B cell (primary cell): Measurements from ENCODE around the gene GRK3. TPM values are rescaled to one million over a fixed set of nuclear protein-coding genes. Genes with fewer than 3 reads are reported as not detected.
"Not testable (repeated sequence)": the region's sequence is repeated elsewhere in the genome, so short reads cannot be mapped to it uniquely, and the experiment has no call there.

Experiments
- ATAC-seq: fragments of 200-7000 bp; cut with Tn5 transposase; one replicate; pipeline ENCODE4 v1.10.0; 2021; ENCODE audit warnings: low read depth, mild to moderate bottlenecking, moderate number of reproducible peaks, moderate library complexity
- CTCF ChIA-PET: fragments of 350-600 bp; sonication (Branson Sonifier 250); formaldehyde crosslinking; loops from one replicate; lab custom pipeline; 2021; ENCODE audit warnings: antibody characterized with exemption, inconsistent platforms; lab: Charles Lee
- POLR2A ChIA-PET: fragments of 350-600 bp; sonication (Branson Sonifier 250); formaldehyde crosslinking; loops from one replicate; lab custom pipeline; 2021; ENCODE audit warnings: antibody characterized with exemption; lab: Charles Lee
- DNase-seq: peaks from one replicate; pipeline ENCODE4 v3.0.0; 2013
- H2AFZ ChIP-seq: 2 replicates; pipeline ENCODE4 v1.6.1; 2012; ENCODE audit warnings: mild to moderate bottlenecking, low read depth, low read length; ENCODE audit not compliant: insufficient read depth, poor library complexity, severe bottlenecking
- H3K27ac ChIP-seq, 2 donors: 1 replicate in 1 of 2; 2 replicates in 1 of 2; pipeline ENCODE4 v1.5.1; 2012 to 2013; ENCODE audit warnings: low read length in 2 of 2, mild to moderate bottlenecking in 2 of 2, moderate library complexity in 1 of 2
- H3K27me3 ChIP-seq, 4 experiments: fragments of 200-600 bp in 1 of 4; sonication (generic) in 1 of 4; replicated peaks in 1 of 4; 1 replicate in 2 of 4; 2 replicates in 2 of 4; pipeline versions ENCODE4 v1.6.1 to v1.7.0; 2013 to 2016; ENCODE audit warnings: low read length in 3 of 4, mild to moderate bottlenecking in 2 of 4, mixed read lengths in 1 of 4, moderate library complexity in 1 of 4; ENCODE audit not compliant: insufficient read depth in 4 of 4, control insufficient read depth in 3 of 4; ENCODE audit errors: control extremely low read depth in 1 of 4
- H3K36me3 ChIP-seq, 2 experiments: replicated peaks in 1 of 2; 1 replicate in 1 of 2; 2 replicates in 1 of 2; pipeline versions ENCODE4 v1.6.1 to v1.7.1; 2013; ENCODE audit warnings: low read length in 1 of 2; ENCODE audit not compliant: insufficient read depth in 2 of 2, control insufficient read depth in 1 of 2; ENCODE audit errors: control extremely low read depth in 1 of 2, extremely low read depth in 1 of 2
- H3K4me1 ChIP-seq, 2 donors: fragments of 200-600 bp in 1 of 2; sonication (generic) in 1 of 2; 1 replicate in 1 of 2; 2 replicates in 1 of 2; pipeline versions ENCODE4 v1.5.1 to v1.6.1; 2013 to 2017; ENCODE audit warnings: low read length in 2 of 2; ENCODE audit not compliant: control insufficient read depth in 2 of 2, insufficient read depth in 2 of 2
- H3K4me2 ChIP-seq: replicated peaks from 2 replicates; pipeline ENCODE3; 2012; ENCODE audit warnings: mild to moderate bottlenecking, low read depth, low read length; ENCODE audit not compliant: poor library complexity, severe bottlenecking
- H3K4me3 ChIP-seq, 5 experiments: fragments of 200-600 bp in 1 of 5; sonication (generic) in 1 of 5; 1 replicate in 3 of 5; 2 replicates in 2 of 5; pipeline versions ENCODE4 v1.5.1 to v1.7.0; 2011 to 2016; ENCODE audit warnings: low read length in 4 of 5, mild to moderate bottlenecking in 4 of 5, low read depth in 2 of 5, control low read depth in 1 of 5, moderate library complexity in 1 of 5; ENCODE audit not compliant: insufficient read depth in 1 of 5; ENCODE audit errors: control extremely low read depth in 1 of 5, extremely low read depth in 1 of 5
- H3K79me2 ChIP-seq: fragments of 200-600 bp; sonication (generic); one replicate; pipeline ENCODE4 v1.6.0; 2016; ENCODE audit warnings: low read length; ENCODE audit not compliant: control insufficient read depth, insufficient read depth
- H3K9ac ChIP-seq: fragments of 200-600 bp; sonication (generic); 2 replicates; pipeline ENCODE4 v1.6.1; 2017; ENCODE audit warnings: mild to moderate bottlenecking, low read length, moderate library complexity
- H3K9me3 ChIP-seq, 3 donors: one replicate each; pipeline versions ENCODE4 v1.6.1 to v1.7.1; 2013; ENCODE audit warnings: low read length in 2 of 3; ENCODE audit not compliant: control insufficient read depth in 2 of 3, insufficient read depth in 1 of 3; ENCODE audit errors: control extremely low read depth in 1 of 3
- H4K20me1 ChIP-seq: 2 replicates; pipeline ENCODE4 v1.6.0; 2012; ENCODE audit warnings: mild to moderate bottlenecking, low read length; ENCODE audit not compliant: insufficient read depth, control insufficient read depth, poor library complexity, severe bottlenecking
- H3K27ac Mint-ChIP-seq: one replicate; pipeline ENCODE4 v1.8.0; 2021; ENCODE audit warnings: mixed read lengths
- H3K27me3 Mint-ChIP-seq: one replicate; pipeline ENCODE4 v1.8.0; 2021; ENCODE audit warnings: mixed read lengths
- H3K4me1 Mint-ChIP-seq: one replicate; pipeline ENCODE4 v1.8.0; 2021; ENCODE audit warnings: mixed read lengths
- H3K4me3 Mint-ChIP-seq: one replicate; pipeline ENCODE4 v1.8.0; 2021; ENCODE audit warnings: mixed read lengths
- H3K9me3 Mint-ChIP-seq: one replicate; pipeline ENCODE4 v1.8.0; 2022; ENCODE audit warnings: mixed read lengths; ENCODE audit not compliant: insufficient read depth
- WGBS: methylation state at CpG from one replicate; pipeline ENCODE4 v1.1.5; 2013; ENCODE audit warnings: missing lambda C conversion rate; ENCODE audit not compliant: insufficient coverage; 5-methylcytosine and 5-hydroxymethylcytosine counted together
- intact Hi-C: fragments of 100-400 bp; cut with micrococcal nuclease; formaldehyde crosslinking; loops from one replicate; pipeline ENCODE4 v1.10.0; 2022
- polyA plus RNA-seq: library from polyadenylated mRNA; depleted of rRNA; stranded (reverse); fragments of >200 nt; gene quantifications from 2 replicates; pipeline ENCODE4 v1.2.3, GENCODE V29; 2012
- total RNA-seq, 2 donors: library from RNA; stranded (reverse); fragments of 120-200 nt in 1 of 2; gene quantifications; 1 replicate in 1 of 2; 2 replicates in 1 of 2; pipeline versions ENCODE4 v1.2.3 to v1.2.4, GENCODE V29; 2013 to 2022

Gene GRK3
- total and polyA plus RNA-seq, 2 donors (not counting 1 experiment from before 2014, with no cell fraction given), result 17.6 to 61.0 TPM

DNA sequence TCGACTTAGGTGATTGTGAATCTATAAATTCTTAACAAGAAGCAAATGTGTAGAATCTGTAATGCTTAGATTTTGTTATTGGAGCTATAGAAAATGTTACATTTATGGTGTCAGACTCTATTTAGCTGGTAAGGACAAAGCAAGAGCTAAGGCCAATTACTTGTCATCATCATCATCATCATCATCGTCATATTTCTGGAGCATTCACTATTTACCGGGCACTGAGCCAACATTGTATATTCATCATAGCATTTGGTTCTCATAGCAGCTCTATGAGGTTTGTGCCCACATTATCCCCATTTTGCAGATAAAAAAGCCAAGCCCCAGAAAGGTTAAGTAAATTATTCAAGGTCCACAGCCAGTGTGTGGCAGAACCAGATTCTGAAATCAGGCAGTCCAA, 36.4 kb upstream of the GRK3 start:
- H3K79me2 ChIP-seq, H3K27ac ChIP-seq, H3K9me3 ChIP-seq, H3K36me3 ChIP-seq, H3K4me3 ChIP-seq, H3K9ac ChIP-seq, H3K4me2 ChIP-seq, H3K4me3 Mint-ChIP-seq, H4K20me1 ChIP-seq, POLR2A ChIA-PET, CTCF ChIA-PET, H3K27me3 Mint-ChIP-seq, H3K27me3 ChIP-seq, H3K27ac Mint-ChIP-seq, H3K4me1 Mint-ChIP-seq, DNase-seq, H3K9me3 Mint-ChIP-seq, intact Hi-C loops, H2AFZ ChIP-seq, H3K4me1 ChIP-seq, ATAC-seq: not testable (repeated sequence)
- no CpG with 5 or more reads among the region's 3 CpGs for WGBS

DNA sequence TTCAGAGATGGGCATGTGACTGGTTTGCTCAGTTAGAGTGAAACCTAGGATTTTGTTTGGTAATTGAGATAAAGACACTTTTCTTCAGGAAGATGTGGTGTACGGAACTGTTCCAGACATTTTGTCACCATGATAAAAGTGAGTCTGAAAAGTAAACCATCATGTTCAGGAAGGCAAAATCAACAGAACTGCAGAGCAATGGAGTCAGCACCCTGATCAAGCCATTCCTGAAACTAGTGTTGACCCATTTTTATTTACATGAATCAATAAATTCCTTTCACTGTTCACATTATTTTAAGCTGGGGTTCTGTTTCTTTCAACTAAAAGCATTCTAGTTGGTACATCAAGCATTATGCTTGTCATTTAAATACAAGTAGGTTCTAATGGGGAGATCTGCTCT, 35.4 kb upstream of the GRK3 start:
- H3K27me3 ChIP-seq, H3K9ac ChIP-seq, POLR2A ChIA-PET, H4K20me1 ChIP-seq, intact Hi-C loops, H3K4me2 ChIP-seq, H3K27ac ChIP-seq, H3K36me3 ChIP-seq, ATAC-seq, H2AFZ ChIP-seq, H3K4me1 Mint-ChIP-seq, H3K79me2 ChIP-seq, H3K4me3 ChIP-seq, H3K9me3 Mint-ChIP-seq, H3K27me3 Mint-ChIP-seq, H3K27ac Mint-ChIP-seq, CTCF ChIA-PET, DNase-seq, H3K4me3 Mint-ChIP-seq, H3K9me3 ChIP-seq, H3K4me1 ChIP-seq: not testable (repeated sequence)
- 100% methylated on average over 1 of the region's 1 CpG for WGBS

DNA sequence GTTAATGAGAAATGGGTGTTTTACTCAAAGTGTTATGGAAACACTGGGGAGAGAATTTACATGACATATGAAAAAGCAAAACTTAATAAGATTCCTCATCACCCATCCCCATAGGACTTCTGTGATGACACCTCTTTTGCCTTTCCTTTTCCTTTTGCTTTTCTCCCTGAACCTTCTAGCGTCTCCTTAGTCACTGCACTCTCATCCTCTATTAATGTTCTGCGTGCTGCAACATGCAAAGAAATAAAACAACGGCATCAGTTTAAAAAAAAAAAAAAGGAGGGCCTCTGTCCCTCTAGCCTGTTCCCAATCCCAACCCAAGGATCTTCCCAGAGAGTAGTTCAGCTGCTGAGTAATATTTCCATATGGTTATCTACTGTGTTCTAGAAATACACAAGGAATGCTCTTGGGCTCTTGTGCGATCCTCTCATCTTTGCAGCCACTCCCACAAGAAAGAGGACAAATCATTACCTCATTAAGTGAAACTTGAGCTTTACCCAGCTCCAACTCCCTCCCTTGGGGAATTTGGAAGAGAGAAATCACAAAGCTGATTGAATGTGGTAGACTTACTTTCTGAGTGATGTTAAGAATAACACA, 34.8 kb upstream of the GRK3 start:
- H3K27ac ChIP-seq, H3K9me3 Mint-ChIP-seq, H3K27me3 ChIP-seq, H3K9me3 ChIP-seq, H3K4me3 Mint-ChIP-seq, H3K4me1 ChIP-seq, H2AFZ ChIP-seq, ATAC-seq, H3K4me3 ChIP-seq, H3K27me3 Mint-ChIP-seq, H3K36me3 ChIP-seq, H4K20me1 ChIP-seq, H3K4me1 Mint-ChIP-seq, CTCF ChIA-PET, H3K27ac Mint-ChIP-seq, H3K79me2 ChIP-seq, H3K4me2 ChIP-seq, DNase-seq, intact Hi-C loops, POLR2A ChIA-PET, H3K9ac ChIP-seq: not testable (repeated sequence)
- no CpG with 5 or more reads among the region's 4 CpGs for WGBS

DNA sequence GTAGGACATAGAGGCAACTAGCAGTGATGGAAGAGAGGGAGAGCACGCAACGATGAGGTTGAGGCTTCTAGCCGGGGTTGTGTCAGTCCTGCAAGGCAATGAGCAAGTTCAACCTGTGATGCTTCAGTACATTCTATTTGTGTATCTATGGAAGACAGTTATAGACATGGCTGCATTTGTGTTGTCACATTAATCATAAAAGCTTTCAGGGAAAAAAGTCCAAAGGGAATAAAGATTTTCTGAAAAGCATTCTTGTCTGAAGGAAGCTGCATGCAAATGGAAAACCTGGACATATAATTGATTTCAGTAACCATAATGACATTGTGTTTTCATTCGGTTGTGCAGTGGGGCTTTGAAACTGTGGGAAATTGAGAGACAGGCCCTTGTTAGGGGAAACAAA, 32.8 kb upstream of the GRK3 start:
- H3K4me1 Mint-ChIP-seq, H3K27me3 Mint-ChIP-seq, H3K4me1 ChIP-seq, H3K4me2 ChIP-seq, H3K27ac ChIP-seq, H2AFZ ChIP-seq, CTCF ChIA-PET, ATAC-seq, H3K4me3 Mint-ChIP-seq, DNase-seq, intact Hi-C loops, H3K9me3 Mint-ChIP-seq, H3K9me3 ChIP-seq, H3K79me2 ChIP-seq, H3K27ac Mint-ChIP-seq, H3K27me3 ChIP-seq, H3K36me3 ChIP-seq, H3K9ac ChIP-seq, H3K4me3 ChIP-seq, POLR2A ChIA-PET, H4K20me1 ChIP-seq: not testable (repeated sequence)
- WGBS, result no CpG with 5 or more reads among the region's 4 CpGs
